Measurements from ENCODE around the gene BRINP3.

BRINP3 gene

DNA sequence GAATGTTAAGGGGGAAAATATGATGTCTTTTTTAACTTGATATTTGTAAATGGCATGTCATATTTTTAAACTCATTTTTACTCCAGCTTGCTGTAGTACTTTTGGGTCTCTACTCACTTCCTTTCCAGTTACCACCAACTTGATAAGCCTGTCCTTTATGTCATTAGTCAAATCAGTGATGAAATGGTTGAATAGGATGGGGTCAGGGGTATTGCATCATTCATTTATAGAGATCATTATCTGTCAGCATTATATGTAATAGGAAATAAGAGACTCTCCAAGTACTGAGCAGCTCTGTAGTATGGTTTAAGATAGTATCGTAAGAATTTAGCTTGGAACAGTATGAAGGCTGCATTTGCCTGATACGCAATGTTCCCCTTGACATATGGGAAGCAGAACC lies 227.3 kb downstream of the BRINP3 start (continued):
- TF ChIP-seq HIC1 (tag by site-specific recombination; IDR thresholded peaks at IDR 0.05): no peak
- TF ChIP-seq ZNF133 (tag by site-specific recombination; IDR thresholded peaks at IDR 0.05): no peak
- no peak for TF ChIP-seq ZNF660 (tag by site-specific recombination; IDR thresholded peaks at IDR 0.05)
- no peak for TF ChIP-seq ZNF324 (tag by site-specific recombination; IDR thresholded peaks at IDR 0.05)
- TF ChIP-seq KLF10 (tag by site-specific recombination; IDR thresholded peaks at IDR 0.05): no peak
- TF ChIP-seq FEZF1 (tag by site-specific recombination; IDR thresholded peaks at IDR 0.05): no peak
- TF ChIP-seq GLIS1 (tag by site-specific recombination; IDR thresholded peaks at IDR 0.05): no peak
- no peak for TF ChIP-seq ZNF169 (tag by site-specific recombination; IDR thresholded peaks at IDR 0.05)
- TF ChIP-seq ZNF211 (tag by site-specific recombination; IDR thresholded peaks at IDR 0.05; ENCODE audit: low read depth): no peak

DNA sequence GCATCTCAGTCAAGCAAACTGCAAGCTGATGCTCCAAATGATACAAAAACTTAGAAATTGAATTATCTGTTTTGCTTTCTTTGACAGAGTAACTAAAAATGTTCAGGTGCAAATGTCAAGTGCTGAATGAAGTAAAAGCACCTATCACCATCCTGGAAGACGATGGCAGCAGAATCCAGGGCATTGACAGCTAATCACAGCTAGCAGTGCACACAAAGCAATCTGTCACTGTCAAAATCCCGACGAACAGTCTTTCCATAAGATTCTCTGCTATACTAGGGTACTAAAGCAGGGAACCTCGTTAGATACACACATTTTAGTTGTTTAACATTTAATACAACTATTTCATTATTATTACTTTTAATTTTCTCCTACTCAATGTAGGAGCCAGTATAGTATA lies 233.3 kb downstream of the BRINP3 start:
- no peak for TF ChIP-seq SCRT2 (tag by site-specific recombination; IDR thresholded peaks at IDR 0.05)
- no peak for TF ChIP-seq ZNF423 (tag by site-specific recombination; IDR thresholded peaks at IDR 0.05)
- TF ChIP-seq ZNF621 (tag by site-specific recombination; IDR thresholded peaks at IDR 0.05): no peak
- Histone ChIP-seq H3K4me3 (ENCODE audit: low read depth, low read length) (no peak overlapping the region), H3K27ac (ENCODE audit: extremely low read depth, low read depth, low read length) (no peak overlapping the region), H3K36me3 (ENCODE audit: control insufficient read depth in 2 of 2, insufficient read depth in 1 of 2, low read length in 2 of 2) (no peaks in the 10 kb centered on the region), H3K9me3 (ENCODE audit: control insufficient read depth, insufficient read depth, low read depth, low read length) (no peaks in the 10 kb centered on the region), H3K4me1 (ENCODE audit: control insufficient read depth, insufficient read depth, low read length) (no peaks in the 10 kb centered on the region)
- CTCF ChIA-PET: no interaction called here
- POLR2A ChIA-PET: no interaction called here

DNA sequence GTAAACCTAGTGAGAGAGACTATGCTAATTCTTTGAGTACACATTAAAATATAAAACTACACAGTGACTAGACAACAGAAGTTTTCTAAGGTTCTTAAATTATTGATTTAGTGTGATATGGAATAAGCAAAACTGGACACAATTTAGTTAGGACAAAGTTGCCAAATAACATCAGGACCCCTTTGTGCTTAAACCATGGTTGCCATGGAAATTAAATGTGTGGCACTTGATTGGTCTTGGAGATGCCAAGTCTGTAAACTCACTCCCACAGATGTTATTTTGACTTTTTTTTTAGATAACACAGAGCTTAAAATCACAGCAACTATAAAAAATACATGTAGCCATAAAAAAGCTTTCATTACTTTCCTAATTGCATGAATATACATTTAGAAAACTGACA lies 234.6 kb downstream of the BRINP3 start:
- Histone ChIP-seq H3K9me3 (ENCODE audit: control insufficient read depth, insufficient read depth, low read depth, low read length) (no peaks in the 10 kb centered on the region), H3K27ac (ENCODE audit: extremely low read depth, low read depth, low read length) (no peak overlapping the region), H3K4me3 (ENCODE audit: low read depth, low read length) (no peak overlapping the region), H3K4me1 (ENCODE audit: control insufficient read depth, insufficient read depth, low read length) (no peaks in the 10 kb centered on the region), H3K36me3 (ENCODE audit: control insufficient read depth in 2 of 2, insufficient read depth in 1 of 2, low read length in 2 of 2) (no peaks in the 10 kb centered on the region)
- CTCF ChIA-PET: no interaction called here
- POLR2A ChIA-PET: no interaction called here
- TF ChIP-seq KLF1 (tag by site-specific recombination; IDR thresholded peaks at IDR 0.05) (no peak), ZNF791 (tag by site-specific recombination; IDR thresholded peaks at IDR 0.05) (no peak), ZNF623 (tag by site-specific recombination; IDR thresholded peaks at IDR 0.05) (no peak), ZNF677 (tag by site-specific recombination; IDR thresholded peaks at IDR 0.05) (no peak), ZNF555 (tag by site-specific recombination; conservative IDR thresholded peaks at IDR 0.05) (no peak), ZNF202 (tag by site-specific recombination; IDR thresholded peaks at IDR 0.05; ENCODE audit: borderline replicate concordance) (no peak), ZNF621 (tag by site-specific recombination; IDR thresholded peaks at IDR 0.05) (no peak), SCRT2 (tag by site-specific recombination; IDR thresholded peaks at IDR 0.05) (no peak), ZNF660 (tag by site-specific recombination; IDR thresholded peaks at IDR 0.05) (no peak), IKZF3 (tag by site-specific recombination; IDR thresholded peaks at IDR 0.05) (no peak), ZNF830 (tag by site-specific recombination; IDR thresholded peaks at IDR 0.05; ENCODE audit: low read depth) (no peak), ZNF221 (tag by site-specific recombination; IDR thresholded peaks at IDR 0.05; ENCODE audit: borderline replicate concordance) (no peak)
- TF ChIP-seq, protein P1, sequence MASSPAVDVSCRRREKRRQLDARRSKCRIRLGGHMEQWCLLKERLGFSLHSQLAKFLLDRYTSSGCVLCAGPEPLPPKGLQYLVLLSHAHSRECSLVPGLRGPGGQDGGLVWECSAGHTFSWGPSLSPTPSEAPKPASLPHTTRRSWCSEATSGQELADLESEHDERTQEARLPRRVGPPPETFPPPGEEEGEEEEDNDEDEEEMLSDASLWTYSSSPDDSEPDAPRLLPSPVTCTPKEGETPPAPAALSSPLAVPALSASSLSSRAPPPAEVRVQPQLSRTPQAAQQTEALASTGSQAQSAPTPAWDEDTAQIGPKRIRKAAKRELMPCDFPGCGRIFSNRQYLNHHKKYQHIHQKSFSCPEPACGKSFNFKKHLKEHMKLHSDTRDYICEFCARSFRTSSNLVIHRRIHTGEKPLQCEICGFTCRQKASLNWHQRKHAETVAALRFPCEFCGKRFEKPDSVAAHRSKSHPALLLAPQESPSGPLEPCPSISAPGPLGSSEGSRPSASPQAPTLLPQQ (tag by site-specific recombination; IDR thresholded peaks at IDR 0.05): no peak
- TF ChIP-seq, protein P2, sequence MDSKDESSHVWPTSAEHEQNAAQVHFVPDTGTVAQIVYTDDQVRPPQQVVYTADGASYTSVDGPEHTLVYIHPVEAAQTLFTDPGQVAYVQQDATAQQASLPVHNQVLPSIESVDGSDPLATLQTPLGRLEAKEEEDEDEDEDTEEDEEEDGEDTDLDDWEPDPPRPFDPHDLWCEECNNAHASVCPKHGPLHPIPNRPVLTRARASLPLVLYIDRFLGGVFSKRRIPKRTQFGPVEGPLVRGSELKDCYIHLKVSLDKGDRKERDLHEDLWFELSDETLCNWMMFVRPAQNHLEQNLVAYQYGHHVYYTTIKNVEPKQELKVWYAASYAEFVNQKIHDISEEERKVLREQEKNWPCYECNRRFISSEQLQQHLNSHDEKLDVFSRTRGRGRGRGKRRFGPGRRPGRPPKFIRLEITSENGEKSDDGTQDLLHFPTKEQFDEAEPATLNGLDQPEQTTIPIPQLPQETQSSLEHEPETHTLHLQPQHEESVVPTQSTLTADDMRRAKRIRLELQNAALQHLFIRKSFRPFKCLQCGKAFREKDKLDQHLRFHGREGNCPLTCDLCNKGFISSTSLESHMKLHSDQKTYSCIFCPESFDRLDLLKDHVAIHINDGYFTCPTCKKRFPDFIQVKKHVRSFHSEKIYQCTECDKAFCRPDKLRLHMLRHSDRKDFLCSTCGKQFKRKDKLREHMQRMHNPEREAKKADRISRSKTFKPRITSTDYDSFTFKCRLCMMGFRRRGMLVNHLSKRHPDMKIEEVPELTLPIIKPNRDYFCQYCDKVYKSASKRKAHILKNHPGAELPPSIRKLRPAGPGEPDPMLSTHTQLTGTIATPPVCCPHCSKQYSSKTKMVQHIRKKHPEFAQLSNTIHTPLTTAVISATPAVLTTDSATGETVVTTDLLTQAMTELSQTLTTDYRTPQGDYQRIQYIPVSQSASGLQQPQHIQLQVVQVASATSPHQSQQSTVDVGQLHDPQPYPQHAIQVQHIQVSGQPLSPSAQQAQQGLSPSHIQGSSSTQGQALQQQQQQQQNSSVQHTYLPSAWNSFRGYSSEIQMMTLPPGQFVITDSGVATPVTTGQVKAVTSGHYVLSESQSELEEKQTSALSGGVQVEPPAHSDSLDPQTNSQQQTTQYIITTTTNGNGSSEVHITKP (tag by site-specific recombination; IDR thresholded peaks at IDR 0.05): no peak
- TF ChIP-seq, protein P3, sequence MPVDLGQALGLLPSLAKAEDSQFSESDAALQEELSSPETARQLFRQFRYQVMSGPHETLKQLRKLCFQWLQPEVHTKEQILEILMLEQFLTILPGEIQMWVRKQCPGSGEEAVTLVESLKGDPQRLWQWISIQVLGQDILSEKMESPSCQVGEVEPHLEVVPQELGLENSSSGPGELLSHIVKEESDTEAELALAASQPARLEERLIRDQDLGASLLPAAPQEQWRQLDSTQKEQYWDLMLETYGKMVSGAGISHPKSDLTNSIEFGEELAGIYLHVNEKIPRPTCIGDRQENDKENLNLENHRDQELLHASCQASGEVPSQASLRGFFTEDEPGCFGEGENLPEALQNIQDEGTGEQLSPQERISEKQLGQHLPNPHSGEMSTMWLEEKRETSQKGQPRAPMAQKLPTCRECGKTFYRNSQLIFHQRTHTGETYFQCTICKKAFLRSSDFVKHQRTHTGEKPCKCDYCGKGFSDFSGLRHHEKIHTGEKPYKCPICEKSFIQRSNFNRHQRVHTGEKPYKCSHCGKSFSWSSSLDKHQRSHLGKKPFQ (tag by site-specific recombination; IDR thresholded peaks at IDR 0.05): no peak

Measured in HEK293 (cell line).